ENCODE measurements around the gene HMGN4. TPM values are rescaled to one million over a fixed set of nuclear protein-coding genes. Genes with fewer than 3 reads are reported as not detected.
A peak's percentile ranks its signal among the peaks of the same experiment; 100 is the strongest.

The HMGN4 gene
- total and polyA plus RNA-seq, 9 of the 15 experiments (the other 6 are each of a cell fraction or from before 2014, with no cell fraction given): 35.4 to 134 (median 94.1) TPM

- TF ChIP-seq MGA (IDR thresholded peaks at IDR 0.05): no peak
- TF ChIP-seq RBM39 (optimal IDR thresholded peaks at IDR 0.05; ENCODE audit: low read depth, low read length): no peak
- TF ChIP-seq ATF4 (CRISPR knock-in tag; IDR thresholded peaks at IDR 0.05): no peak
- no peak for TF ChIP-seq ZNF121 (CRISPR knock-in tag; conservative IDR thresholded peaks at IDR 0.05)
- no peak for TF ChIP-seq ZBTB9 (CRISPR knock-in tag; IDR thresholded peaks at IDR 0.05)
- TF ChIP-seq GTF2E2 (tag; IDR thresholded peaks at IDR 0.05): no peak
- no peak for TF ChIP-seq ZNF197 (CRISPR knock-in tag; IDR thresholded peaks at IDR 0.05; ENCODE audit: low read depth)
- peak in 1 of 2 experiments; percentile 86 for TF ChIP-seq AFF1 (IDR thresholded peaks at IDR 0.05; ENCODE audit: low read depth in 1 of 2, partially characterized antibody in 2 of 2)
Measured at GRCh38 chr6:26556263-26557070, 18.3 kb downstream of the HMGN4 start (continued).

All from K562 (cell line).